Measurements from ENCODE around the gene ZFP1. TPM values are rescaled to one million over a fixed set of nuclear protein-coding genes. Genes with fewer than 3 reads are reported as not detected.

The ZFP1 gene
- total and polyA plus RNA-seq, 2 experiments from 2014 or later, result 9.4 to 14.4 TPM

DNA sequence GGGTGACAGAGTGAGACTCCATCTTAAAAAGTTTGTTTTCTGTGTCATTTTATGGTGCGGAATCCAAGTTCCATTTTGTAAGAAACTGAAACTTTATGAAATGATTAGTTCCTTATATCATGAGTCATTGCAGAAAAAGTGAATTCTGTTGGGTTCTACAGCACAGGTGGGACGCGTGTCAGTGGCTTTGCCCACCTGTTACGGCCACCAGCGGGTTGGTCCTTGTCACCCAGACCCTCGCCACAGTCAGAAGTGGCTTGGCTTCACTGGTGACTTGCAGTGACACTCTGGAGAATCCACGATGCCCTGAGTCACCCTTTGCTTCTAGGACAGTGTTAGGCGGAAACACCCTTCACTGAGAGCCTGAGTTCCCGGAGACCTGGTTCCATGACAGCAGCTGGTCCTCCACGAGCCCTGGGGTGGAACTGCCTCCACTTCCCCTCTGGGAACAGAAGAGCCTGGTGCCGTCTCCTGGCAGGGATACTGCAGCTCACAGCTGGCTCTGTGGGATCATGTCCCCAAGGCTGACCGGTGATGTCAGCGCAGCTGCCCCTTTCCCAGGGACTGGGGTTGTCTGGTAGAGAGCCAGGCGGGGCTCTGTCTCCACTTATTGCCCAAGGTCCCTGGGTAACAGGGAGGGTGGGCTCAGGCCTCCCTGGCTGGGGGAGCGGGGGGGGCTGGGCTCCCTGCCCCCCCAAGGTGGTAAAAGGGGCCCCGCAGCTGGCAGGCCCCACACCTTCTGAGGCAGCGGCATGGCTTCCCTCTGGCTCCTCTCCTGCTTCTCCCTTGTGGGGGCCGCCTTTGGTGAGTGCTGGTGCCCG, 70.1 kb downstream of the ZFP1 start, which contains the start of gene CTRB1:
TSS of gene CTRB1 (plus strand) at position 733 of the 821 bp plus-strand sequence. CDS start at position 753, 20 bp downstream.
- H4K20me1 ChIP-seq (ENCODE audit: insufficient read depth, poor library complexity, severe bottlenecking), result no peaks in the 10 kb centered on the region
- no peaks in the 10 kb centered on the region for H3K9me3 ChIP-seq (ENCODE audit: low read depth)
- no peaks in the 10 kb centered on the region for H3K79me2 ChIP-seq
- WGBS (ENCODE audit: low lambda C conversion rate, missing lambda C conversion rate), result 91% methylated on average over 17 of the region's 19 CpGs
- H3K27me3 ChIP-seq, result no peaks in the 10 kb centered on the region
- H3K4me3 ChIP-seq, result no peak within 1 kb of the TSS
- H3K36me3 ChIP-seq (replicated peaks; ENCODE audit: insufficient read depth, low read depth), result no peaks in the 10 kb centered on the region
- peak; percentile 4 for DNase-seq (ENCODE audit: low spot score)
- H3K4me1 ChIP-seq (ENCODE audit: insufficient read depth), result no peaks in the 10 kb centered on the region
- no peak within 1 kb of the TSS for H3K27ac ChIP-seq
- H2AFZ ChIP-seq, result no peak within 1 kb of the TSS
- H3K9me2 ChIP-seq (replicated peaks; ENCODE audit: insufficient read depth), result no peaks in the 10 kb centered on the region
- no peak within 1 kb of the TSS for H3K4me2 ChIP-seq
- TF ChIP-seq, protein P1, sequence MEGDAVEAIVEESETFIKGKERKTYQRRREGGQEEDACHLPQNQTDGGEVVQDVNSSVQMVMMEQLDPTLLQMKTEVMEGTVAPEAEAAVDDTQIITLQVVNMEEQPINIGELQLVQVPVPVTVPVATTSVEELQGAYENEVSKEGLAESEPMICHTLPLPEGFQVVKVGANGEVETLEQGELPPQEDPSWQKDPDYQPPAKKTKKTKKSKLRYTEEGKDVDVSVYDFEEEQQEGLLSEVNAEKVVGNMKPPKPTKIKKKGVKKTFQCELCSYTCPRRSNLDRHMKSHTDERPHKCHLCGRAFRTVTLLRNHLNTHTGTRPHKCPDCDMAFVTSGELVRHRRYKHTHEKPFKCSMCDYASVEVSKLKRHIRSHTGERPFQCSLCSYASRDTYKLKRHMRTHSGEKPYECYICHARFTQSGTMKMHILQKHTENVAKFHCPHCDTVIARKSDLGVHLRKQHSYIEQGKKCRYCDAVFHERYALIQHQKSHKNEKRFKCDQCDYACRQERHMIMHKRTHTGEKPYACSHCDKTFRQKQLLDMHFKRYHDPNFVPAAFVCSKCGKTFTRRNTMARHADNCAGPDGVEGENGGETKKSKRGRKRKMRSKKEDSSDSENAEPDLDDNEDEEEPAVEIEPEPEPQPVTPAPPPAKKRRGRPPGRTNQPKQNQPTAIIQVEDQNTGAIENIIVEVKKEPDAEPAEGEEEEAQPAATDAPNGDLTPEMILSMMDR (IDR thresholded peaks at IDR 0.05; ENCODE audit: poor library complexity), result no peak
- TF ChIP-seq EZH2 (IDR thresholded peaks at IDR 0.05; ENCODE audit: borderline replicate concordance) (no peak), EZH2phosphoT487 (IDR thresholded peaks at IDR 0.05; ENCODE audit: low read depth, severe bottlenecking, unreplicated experiment) (no peak)

GRCh38 chr16:75219088-75219487, 70.8 kb downstream of the ZFP1 start:
- Histone ChIP-seq H3K27me3 (no peaks in the 10 kb centered on the region), H3K79me2 (no peaks in the 10 kb centered on the region), H3K36me3 (replicated peaks; ENCODE audit: insufficient read depth, low read depth) (no peaks in the 10 kb centered on the region), H4K20me1 (ENCODE audit: insufficient read depth, poor library complexity, severe bottlenecking) (no peaks in the 10 kb centered on the region), H3K9me3 (ENCODE audit: low read depth) (no peaks in the 10 kb centered on the region), H2AFZ (no peak overlapping the region), H3K4me1 (ENCODE audit: insufficient read depth) (no peaks in the 10 kb centered on the region), H3K4me2 (no peak overlapping the region), H3K4me3 (no peak overlapping the region), H3K9me2 (replicated peaks; ENCODE audit: insufficient read depth) (no peaks in the 10 kb centered on the region), H3K27ac (no peak overlapping the region)
- TF ChIP-seq, protein P1 (IDR thresholded peaks at IDR 0.05; ENCODE audit: poor library complexity), result no peak
- no peak for TF ChIP-seq EZH2phosphoT487 (IDR thresholded peaks at IDR 0.05; ENCODE audit: low read depth, severe bottlenecking, unreplicated experiment)
- no peak for TF ChIP-seq EZH2 (IDR thresholded peaks at IDR 0.05; ENCODE audit: borderline replicate concordance)
- DNase-seq (ENCODE audit: low spot score), result peak; percentile 3
- 92% methylated on average over 4 of the region's 4 CpGs for WGBS (ENCODE audit: low lambda C conversion rate, missing lambda C conversion rate)

- no peak for TF ChIP-seq EZH2 (IDR thresholded peaks at IDR 0.05; ENCODE audit: borderline replicate concordance)
- TF ChIP-seq, protein P1 (IDR thresholded peaks at IDR 0.05; ENCODE audit: poor library complexity), result no peak
- TF ChIP-seq EZH2phosphoT487 (IDR thresholded peaks at IDR 0.05; ENCODE audit: low read depth, severe bottlenecking, unreplicated experiment), result no peak
- H3K79me2 ChIP-seq, result no peaks in the 10 kb centered on the region
- no peak for DNase-seq (ENCODE audit: low spot score)
- no peak overlapping the region for H2AFZ ChIP-seq
- no peak overlapping the region for H3K4me3 ChIP-seq
- H3K9me3 ChIP-seq (ENCODE audit: low read depth), result no peaks in the 10 kb centered on the region
- H3K9me2 ChIP-seq (replicated peaks; ENCODE audit: insufficient read depth), result no peaks in the 10 kb centered on the region
- 95% methylated on average over 5 of the region's 5 CpGs for WGBS (ENCODE audit: low lambda C conversion rate, missing lambda C conversion rate)
- no peak overlapping the region for H3K27ac ChIP-seq
- no peaks in the 10 kb centered on the region for H3K36me3 ChIP-seq (replicated peaks; ENCODE audit: insufficient read depth, low read depth)
- no peaks in the 10 kb centered on the region for H4K20me1 ChIP-seq (ENCODE audit: insufficient read depth, poor library complexity, severe bottlenecking)
- H3K4me2 ChIP-seq, result no peak overlapping the region
- no peaks in the 10 kb centered on the region for H3K4me1 ChIP-seq (ENCODE audit: insufficient read depth)
- H3K27me3 ChIP-seq, result no peaks in the 10 kb centered on the region
Observed at GRCh38 chr16:75219838-75220237, 71.5 kb downstream of the ZFP1 start.

Other genes with a start within 250 kb of the ZFP1 start
- 35.7 and 41.9 TPM in 2 replicates for gene WDR59, start 163.4 kb upstream of the ZFP1 start, total RNA-seq
- 32.8 and 39.3 TPM in 2 replicates for gene WDR59, start 163.4 kb upstream of the ZFP1 start, polyA plus RNA-seq
- gene ZNRF1, start 149.5 kb upstream of the ZFP1 start, total RNA-seq, result 23.0 and 26.0 TPM in 2 replicates
- 46.5 and 47.8 TPM in 2 replicates for gene ZNRF1, start 149.5 kb upstream of the ZFP1 start, polyA plus RNA-seq
- gene LDHD, start 31.7 kb upstream of the ZFP1 start, total RNA-seq, result 12.7 and 13.9 TPM in 2 replicates
- gene LDHD, start 31.7 kb upstream of the ZFP1 start, polyA plus RNA-seq, result 10.8 and 21.9 TPM in 2 replicates
- not detected in 2 replicates for gene CTRB2, start 58.6 kb downstream of the ZFP1 start, total RNA-seq
- 0.44 TPM in 1 of 2 replicates, not detected in the other for gene CTRB2, start 58.6 kb downstream of the ZFP1 start, polyA plus RNA-seq
- gene CTRB1, start 70.5 kb downstream of the ZFP1 start, total RNA-seq, result not detected in 2 replicates
- 0.21 and 0.26 TPM in 2 replicates for gene CTRB1, start 70.5 kb downstream of the ZFP1 start, polyA plus RNA-seq
- 73.2 and 77.3 TPM in 2 replicates for gene BCAR1, start 103.1 kb downstream of the ZFP1 start, total RNA-seq
- 112 and 124 TPM in 2 replicates for gene BCAR1, start 103.1 kb downstream of the ZFP1 start, polyA plus RNA-seq